HG02798 (cell line): ENCODE data around the gene MBNL1.

ENCODE experiments used
- ATAC-seq: cut with Tn5 transposase; IDR thresholded peaks from one replicate; pipeline ENCODE4 v1.9.1; 2021; ENCODE audit warnings: mild to moderate bottlenecking; ENCODE audit not compliant: unreplicated experiment, poor library complexity

Gene MBNL1

GRCh38 chr3:152293347-152294006 lies 24.7 kb downstream of the MBNL1 start:
- no peak for ATAC-seq

- ATAC-seq: no peak
These were observed 26.6 kb downstream of the MBNL1 start for GRCh38 chr3:152295344-152295743.

GRCh38 chr3:152295806-152296205 lies 27.1 kb downstream of the MBNL1 start:
- ATAC-seq: no peak

- ATAC-seq: no peak
These were observed 27.7 kb downstream of the MBNL1 start for GRCh38 chr3:152296382-152296781.

- ATAC-seq: no peak
These were observed 28.2 kb downstream of the MBNL1 start for GRCh38 chr3:152296971-152297370.

GRCh38 chr3:152298393-152299248 lies 29.9 kb downstream of the MBNL1 start:
- ATAC-seq: peak; percentile 63

GRCh38 chr3:152299249-152299976 lies 30.7 kb downstream of the MBNL1 start:
- ATAC-seq: no peak

- no peak for ATAC-seq
These were observed 31.5 kb downstream of the MBNL1 start for GRCh38 chr3:152300029-152300731.

- no peak for ATAC-seq
These were observed 33.0 kb downstream of the MBNL1 start for GRCh38 chr3:152301745-152302181.

GRCh38 chr3:152302521-152303021 lies 33.8 kb downstream of the MBNL1 start:
- ATAC-seq: peak; percentile 75

- ATAC-seq: no peak
These were observed 35.4 kb downstream of the MBNL1 start for GRCh38 chr3:152304160-152304559.

GRCh38 chr3:152305075-152305474 lies 36.3 kb downstream of the MBNL1 start:
- no peak for ATAC-seq

GRCh38 chr3:152307829-152308474 lies 39.2 kb downstream of the MBNL1 start:
- no peak for ATAC-seq

- ATAC-seq: no peak
These were observed 39.7 kb downstream of the MBNL1 start for GRCh38 chr3:152308475-152308844.

GRCh38 chr3:152309031-152309430 lies 40.3 kb downstream of the MBNL1 start:
- no peak for ATAC-seq

GRCh38 chr3:152309535-152310307 lies 41.0 kb downstream of the MBNL1 start:
- no peak for ATAC-seq

- no peak for ATAC-seq
These were observed 44.7 kb downstream of the MBNL1 start for GRCh38 chr3:152313430-152313829.

GRCh38 chr3:152313914-152314313 lies 45.2 kb downstream of the MBNL1 start:
- ATAC-seq: no peak
